ENCODE data around the gene SHLD2.
"Not testable (repeated sequence)": the region's sequence is repeated elsewhere in the genome, so short reads cannot be mapped to it uniquely, and the experiment has no call there.

SHLD2 gene

DNA sequence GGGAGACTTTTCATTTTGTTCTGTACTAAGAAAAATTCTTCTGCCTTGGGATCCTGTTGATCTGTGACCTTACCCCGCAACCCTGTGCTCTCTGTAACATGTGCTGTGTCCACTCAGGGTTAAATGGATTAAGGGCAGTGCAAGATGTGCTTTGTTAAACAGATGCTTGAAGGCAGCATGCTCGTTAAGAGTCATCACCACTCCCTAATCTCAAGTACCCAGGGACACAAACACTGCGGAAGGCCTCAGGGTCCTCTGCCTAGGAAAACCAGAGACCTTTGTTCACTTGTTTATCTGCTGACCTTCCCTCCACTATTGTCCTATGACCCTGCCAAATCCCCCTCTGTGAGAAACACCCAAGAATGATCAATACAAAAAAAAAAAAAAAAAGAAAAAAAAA, 13.4 kb upstream of the SHLD2 start:
- H2BK5ac ChIP-seq (ENCODE audit: low read length); H2BK12ac ChIP-seq (ENCODE audit: low read length); H2BK15ac ChIP-seq (ENCODE audit: low read length); H3K4me1 ChIP-seq (ENCODE audit: control insufficient read depth in 2 of 2, insufficient read depth in 1 of 2, low read depth in 1 of 2, low read length in 2 of 2); H3K9me3 ChIP-seq (replicated peaks in 1 of 2; ENCODE audit: control insufficient read depth in 2 of 2, insufficient read depth in 1 of 2, low read depth in 1 of 2, low read length in 2 of 2); H2BK120ac ChIP-seq (ENCODE audit: low read depth, low read length); H3K27ac ChIP-seq (replicated peaks; ENCODE audit: low read length); H3K18ac ChIP-seq (ENCODE audit: low read length); H3K27me3 ChIP-seq (ENCODE audit: control insufficient read depth in 3 of 3, insufficient read depth in 3 of 3, low read depth in 1 of 3, low read length in 3 of 3); H3K23ac ChIP-seq (ENCODE audit: low read depth, low read length, poor library complexity); H3K4ac ChIP-seq (ENCODE audit: low read length); H4K8ac ChIP-seq (ENCODE audit: low read depth, low read length); H3K79me1 ChIP-seq (ENCODE audit: low read depth, low read length); H2AFZ ChIP-seq (ENCODE audit: low read length); H3K14ac ChIP-seq (ENCODE audit: low read length); H3K9ac ChIP-seq (ENCODE audit: low read depth, low read length, poor library complexity); H3K4me3 ChIP-seq (ENCODE audit: low read length in 2 of 2); H3K4me2 ChIP-seq (ENCODE audit: insufficient read depth, low read length, poor library complexity, severe bottlenecking); H2AK5ac ChIP-seq (ENCODE audit: low read depth, low read length); DNase-seq (ENCODE audit: low spot score); H4K91ac ChIP-seq (ENCODE audit: low read depth, low read length, poor library complexity): not testable (repeated sequence)
- WGBS, 2 donors (ENCODE audit: extremely low coverage in 2 of 2, insufficient read length in 2 of 2, insufficient replicate concordance in 1 of 2): no CpG with 5 or more reads among the region's 3 CpGs
- peaks cover 2 to 35% of the 10 kb centered on the region in 2 donors for H3K36me3 ChIP-seq (replicated peaks in 1 of 2; ENCODE audit: control insufficient read depth in 2 of 2, insufficient read depth in 2 of 2, low read length in 2 of 2)

DNA sequence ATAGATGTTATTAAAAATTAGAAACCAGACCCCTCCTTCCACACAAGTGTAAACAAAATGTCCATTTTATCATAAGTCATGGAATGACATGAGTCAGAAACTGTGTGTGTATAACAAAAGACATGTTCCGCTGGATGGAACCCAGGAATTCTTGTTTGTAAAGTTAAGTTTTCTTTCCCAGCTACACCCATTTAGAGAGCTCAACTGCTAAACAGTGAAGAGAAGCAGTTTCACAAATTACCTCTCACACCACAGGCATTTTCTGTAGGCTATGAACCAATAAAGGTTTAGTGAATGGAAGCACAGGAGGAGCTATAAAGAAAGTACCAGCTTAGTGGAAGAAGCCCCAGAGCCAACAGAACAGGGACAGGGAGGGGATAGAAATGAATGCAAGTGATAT, 12.8 kb upstream of the SHLD2 start:
- H3K4me1 ChIP-seq (ENCODE audit: control insufficient read depth in 2 of 2, insufficient read depth in 1 of 2, low read depth in 1 of 2, low read length in 2 of 2); H3K14ac ChIP-seq (ENCODE audit: low read length); H4K8ac ChIP-seq (ENCODE audit: low read depth, low read length); H4K91ac ChIP-seq (ENCODE audit: low read depth, low read length, poor library complexity); H2AK5ac ChIP-seq (ENCODE audit: low read depth, low read length); H2BK5ac ChIP-seq (ENCODE audit: low read length); H2BK120ac ChIP-seq (ENCODE audit: low read depth, low read length); H3K18ac ChIP-seq (ENCODE audit: low read length); H3K9ac ChIP-seq (ENCODE audit: low read depth, low read length, poor library complexity); DNase-seq (ENCODE audit: low spot score); H3K4me2 ChIP-seq (ENCODE audit: insufficient read depth, low read length, poor library complexity, severe bottlenecking); H2BK15ac ChIP-seq (ENCODE audit: low read length); H2BK12ac ChIP-seq (ENCODE audit: low read length); H3K79me1 ChIP-seq (ENCODE audit: low read depth, low read length); H3K23ac ChIP-seq (ENCODE audit: low read depth, low read length, poor library complexity); H3K4me3 ChIP-seq (ENCODE audit: low read length in 2 of 2); H3K4ac ChIP-seq (ENCODE audit: low read length); H2AFZ ChIP-seq (ENCODE audit: low read length); H3K27me3 ChIP-seq (ENCODE audit: control insufficient read depth in 3 of 3, insufficient read depth in 3 of 3, low read depth in 1 of 3, low read length in 3 of 3): not testable (repeated sequence)
- H3K36me3 ChIP-seq (replicated peaks in 1 of 2; ENCODE audit: control insufficient read depth in 2 of 2, insufficient read depth in 2 of 2, low read length in 2 of 2): peaks cover 2 to 39% of the 10 kb centered on the region in 2 donors
- WGBS, 2 donors (ENCODE audit: extremely low coverage in 2 of 2, insufficient read length in 2 of 2, insufficient replicate concordance in 1 of 2): no CpG with 5 or more reads among the region's 1 CpG
- peaks cover 3 to 14% of the 10 kb centered on the region in 2 donors for H3K9me3 ChIP-seq (replicated peaks in 1 of 2; ENCODE audit: control insufficient read depth in 2 of 2, insufficient read depth in 1 of 2, low read depth in 1 of 2, low read length in 2 of 2)
- H3K27ac ChIP-seq (replicated peaks; ENCODE audit: low read length): peak overlapping the region; percentile 55

DNA sequence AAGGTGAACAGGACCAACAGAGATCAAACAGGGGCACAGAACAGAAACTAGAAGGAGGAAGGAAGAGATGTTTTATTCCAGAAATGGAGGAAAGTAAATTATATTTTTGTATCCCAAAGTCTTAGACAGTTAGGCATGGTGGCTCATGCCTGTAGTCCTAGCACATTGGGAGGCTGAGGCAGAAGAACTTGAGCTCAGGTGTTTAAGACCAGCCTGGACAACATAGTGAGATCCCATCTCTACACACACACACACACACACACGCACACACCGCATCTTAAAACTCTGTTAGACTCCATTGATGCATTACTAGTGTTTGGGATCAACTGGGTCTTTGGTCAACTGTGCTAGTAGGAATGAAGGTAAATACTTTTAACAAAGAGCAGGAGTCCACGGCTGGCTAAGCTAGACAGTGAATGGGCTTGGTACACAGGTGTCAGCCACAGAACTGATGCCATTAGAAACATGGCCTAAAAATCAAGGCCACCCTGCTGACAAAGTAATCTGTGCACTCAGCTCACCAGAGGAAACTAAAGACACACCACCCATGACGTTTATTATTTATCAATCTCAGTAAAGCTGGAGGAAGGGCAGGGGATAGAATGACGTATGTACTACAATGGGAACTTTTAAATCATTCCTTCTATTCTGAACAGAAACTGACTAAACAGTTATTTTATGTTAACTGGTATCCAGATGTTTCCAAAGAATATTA, 11.3 kb upstream of the SHLD2 start:
- Histone ChIP-seq H3K27ac (replicated peaks; ENCODE audit: low read length) (peak overlapping the region; percentile 8), H3K36me3 (replicated peaks in 1 of 2; ENCODE audit: control insufficient read depth in 2 of 2, insufficient read depth in 2 of 2, low read length in 2 of 2) (peaks cover 2 to 41% of the 10 kb centered on the region in 2 donors), H3K9me3 (replicated peaks in 1 of 2; ENCODE audit: control insufficient read depth in 2 of 2, insufficient read depth in 1 of 2, low read depth in 1 of 2, low read length in 2 of 2) (peaks cover 3 to 11% of the 10 kb centered on the region in 2 donors)
- H2AK5ac ChIP-seq (ENCODE audit: low read depth, low read length); H3K4ac ChIP-seq (ENCODE audit: low read length); H2BK5ac ChIP-seq (ENCODE audit: low read length); H4K91ac ChIP-seq (ENCODE audit: low read depth, low read length, poor library complexity); H3K18ac ChIP-seq (ENCODE audit: low read length); H3K23ac ChIP-seq (ENCODE audit: low read depth, low read length, poor library complexity); H3K4me3 ChIP-seq (ENCODE audit: low read length in 2 of 2); H3K14ac ChIP-seq (ENCODE audit: low read length); H3K4me2 ChIP-seq (ENCODE audit: insufficient read depth, low read length, poor library complexity, severe bottlenecking); H3K4me1 ChIP-seq (ENCODE audit: control insufficient read depth in 2 of 2, insufficient read depth in 1 of 2, low read depth in 1 of 2, low read length in 2 of 2); H2BK15ac ChIP-seq (ENCODE audit: low read length); H2AFZ ChIP-seq (ENCODE audit: low read length); H2BK120ac ChIP-seq (ENCODE audit: low read depth, low read length); H2BK12ac ChIP-seq (ENCODE audit: low read length); H4K8ac ChIP-seq (ENCODE audit: low read depth, low read length); H3K9ac ChIP-seq (ENCODE audit: low read depth, low read length, poor library complexity); H3K79me1 ChIP-seq (ENCODE audit: low read depth, low read length); H3K27me3 ChIP-seq (ENCODE audit: control insufficient read depth in 3 of 3, insufficient read depth in 3 of 3, low read depth in 1 of 3, low read length in 3 of 3); DNase-seq (ENCODE audit: low spot score): not testable (repeated sequence)
- no CpG with 5 or more reads among the region's 5 CpGs for WGBS, 2 donors (ENCODE audit: extremely low coverage in 2 of 2, insufficient read length in 2 of 2, insufficient replicate concordance in 1 of 2)

DNA sequence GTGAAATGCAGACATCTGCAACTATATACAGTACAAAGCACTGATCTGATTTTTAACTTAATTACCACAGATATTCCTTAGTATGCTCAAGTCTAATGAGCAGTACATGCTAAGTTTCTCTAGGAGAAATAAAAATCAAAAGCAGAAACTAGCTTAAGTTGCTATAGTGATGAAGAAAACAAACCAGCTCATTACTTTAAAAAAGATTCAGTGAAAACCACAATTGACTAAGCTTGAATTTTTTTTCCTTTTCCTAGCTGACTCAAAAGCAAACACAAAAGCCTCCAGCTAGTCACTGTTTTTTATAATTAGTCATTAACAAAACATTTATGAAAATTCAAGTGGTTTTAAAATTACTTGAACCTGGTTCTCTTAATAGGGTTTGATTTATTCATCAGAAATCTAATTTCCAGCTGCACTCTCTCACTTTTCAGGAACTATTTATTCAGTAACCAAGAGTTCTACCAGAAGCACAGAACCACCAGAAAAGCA, 10.7 kb upstream of the SHLD2 start:
- H3K23ac ChIP-seq (ENCODE audit: low read depth, low read length, poor library complexity); H2BK120ac ChIP-seq (ENCODE audit: low read depth, low read length); H2BK15ac ChIP-seq (ENCODE audit: low read length); H4K8ac ChIP-seq (ENCODE audit: low read depth, low read length); DNase-seq (ENCODE audit: low spot score); H3K14ac ChIP-seq (ENCODE audit: low read length); H2AK5ac ChIP-seq (ENCODE audit: low read depth, low read length); H3K79me1 ChIP-seq (ENCODE audit: low read depth, low read length); H3K27me3 ChIP-seq (ENCODE audit: control insufficient read depth in 3 of 3, insufficient read depth in 3 of 3, low read depth in 1 of 3, low read length in 3 of 3); H3K9me3 ChIP-seq (replicated peaks in 1 of 2; ENCODE audit: control insufficient read depth in 2 of 2, insufficient read depth in 1 of 2, low read depth in 1 of 2, low read length in 2 of 2); H3K27ac ChIP-seq (replicated peaks; ENCODE audit: low read length); H2BK12ac ChIP-seq (ENCODE audit: low read length); H3K9ac ChIP-seq (ENCODE audit: low read depth, low read length, poor library complexity); H3K18ac ChIP-seq (ENCODE audit: low read length); H3K4me2 ChIP-seq (ENCODE audit: insufficient read depth, low read length, poor library complexity, severe bottlenecking); H3K4ac ChIP-seq (ENCODE audit: low read length); H3K4me1 ChIP-seq (ENCODE audit: control insufficient read depth in 2 of 2, insufficient read depth in 1 of 2, low read depth in 1 of 2, low read length in 2 of 2); H2BK5ac ChIP-seq (ENCODE audit: low read length); H3K4me3 ChIP-seq (ENCODE audit: low read length in 2 of 2); H4K91ac ChIP-seq (ENCODE audit: low read depth, low read length, poor library complexity); H2AFZ ChIP-seq (ENCODE audit: low read length): not testable (repeated sequence)
- H3K36me3 ChIP-seq (replicated peaks in 1 of 2; ENCODE audit: control insufficient read depth in 2 of 2, insufficient read depth in 2 of 2, low read length in 2 of 2): peaks cover 2 to 43% of the 10 kb centered on the region in 2 donors

Data from neuronal stem cell (in vitro differentiated cells).